Nephron (organoid): ENCODE data around the gene DHFR.

Source experiments
- H3K27ac Mint-ChIP-seq, 3 experiments: 2 replicates each; pipeline ENCODE4 v1.8.0; 2020; ENCODE audit warnings: mixed read lengths in 3 of 3, mild to moderate bottlenecking in 2 of 3, moderate library complexity in 1 of 3
- H3K27me3 Mint-ChIP-seq: 2 replicates; pipeline ENCODE4 v1.8.0; 2021; ENCODE audit warnings: low read depth, mild to moderate bottlenecking, moderate library complexity, mixed read lengths
- H3K36me3 Mint-ChIP-seq: 2 replicates; pipeline ENCODE4 v1.8.0; 2020; ENCODE audit warnings: low read depth, mixed read lengths
- H3K4me1 Mint-ChIP-seq: 2 replicates; pipeline ENCODE4 v1.8.0; 2020; ENCODE audit warnings: mixed read lengths
- H3K4me3 Mint-ChIP-seq, 3 experiments: 2 replicates each; pipeline ENCODE4 v1.8.0; 2020; ENCODE audit warnings: mild to moderate bottlenecking in 3 of 3, mixed read lengths in 3 of 3, moderate library complexity in 2 of 3
- H3K9me3 Mint-ChIP-seq: 2 replicates; pipeline ENCODE4 v1.8.0; 2020; ENCODE audit warnings: mixed read lengths
- CTCF ChIP-seq, 3 experiments: fragments of 200-600 bp; sonication (generic); IDR thresholded peaks; one replicate each; pipeline ENCODE4 v1.5.0; 2021; ENCODE audit warnings: antibody characterized with exemption in 3 of 3; ENCODE audit not compliant: unreplicated experiment in 3 of 3

DHFR gene

GRCh38 chr5:80654391-80655230 is at the start of gene DHFR, which contains the start of gene MSH3:
Gene DHFR, minus strand, starts transcription at chr5:80654983. Its CDS starts 494 bp downstream, at chr5:80654489.
Gene MSH3, plus strand, starts transcription at chr5:80654652. Its CDS starts 76 bp downstream, at chr5:80654728.
- Mint-ChIP-seq H3K4me1 (peaks cover 24% of the 10 kb centered on the region), H3K4me3 (peak within 1 kb of the TSS; percentile 91 to 96 (median 94)), H3K9me3 (no peaks in the 10 kb centered on the region), H3K27ac (peak within 1 kb of the TSS; percentile 94 to 96 (median 95)), H3K36me3 (peaks cover 36% of the 10 kb centered on the region), H3K27me3 (no peaks in the 10 kb centered on the region)
- TF ChIP-seq CTCF (IDR thresholded peaks at IDR 0.05; ENCODE audit: unreplicated experiment in 3 of 3): no peak

- Mint-ChIP-seq H3K27me3 (no peaks in the 10 kb centered on the region), H3K4me1 (no peaks in the 10 kb centered on the region), H3K4me3 (no peak overlapping the region), H3K9me3 (no peaks in the 10 kb centered on the region), H3K36me3 (peaks cover 19% of the 10 kb centered on the region), H3K27ac (no peak overlapping the region)
- TF ChIP-seq CTCF (IDR thresholded peaks at IDR 0.05; ENCODE audit: unreplicated experiment in 3 of 3): no peak
Measured at GRCh38 chr5:80704221-80704620, 49.4 kb upstream of the DHFR start.

- Mint-ChIP-seq H3K9me3 (no peaks in the 10 kb centered on the region), H3K27me3 (no peaks in the 10 kb centered on the region), H3K36me3 (peaks cover 19% of the 10 kb centered on the region), H3K4me1 (no peaks in the 10 kb centered on the region), H3K4me3 (no peak overlapping the region), H3K27ac (no peak overlapping the region)
- no peak for TF ChIP-seq CTCF (IDR thresholded peaks at IDR 0.05; ENCODE audit: unreplicated experiment in 3 of 3)
Measured at GRCh38 chr5:80703747-80704146, 49.0 kb upstream of the DHFR start.

GRCh38 chr5:80703291-80703690 is 48.5 kb upstream of the DHFR start:
- H3K9me3 Mint-ChIP-seq: no peaks in the 10 kb centered on the region
- no peak for TF ChIP-seq CTCF (IDR thresholded peaks at IDR 0.05; ENCODE audit: unreplicated experiment in 3 of 3)
- peak overlapping the region in 1 of 3 experiments; percentile 5 for H3K27ac Mint-ChIP-seq
- peaks cover 21% of the 10 kb centered on the region for H3K36me3 Mint-ChIP-seq
- no peaks in the 10 kb centered on the region for H3K4me1 Mint-ChIP-seq
- H3K4me3 Mint-ChIP-seq: no peak overlapping the region
- H3K27me3 Mint-ChIP-seq: no peaks in the 10 kb centered on the region

- H3K4me3 Mint-ChIP-seq: no peak overlapping the region
- H3K27me3 Mint-ChIP-seq: no peaks in the 10 kb centered on the region
- no peaks in the 10 kb centered on the region for H3K4me1 Mint-ChIP-seq
- H3K9me3 Mint-ChIP-seq: no peaks in the 10 kb centered on the region
- no peak for TF ChIP-seq CTCF (IDR thresholded peaks at IDR 0.05; ENCODE audit: unreplicated experiment in 3 of 3)
- H3K36me3 Mint-ChIP-seq: peaks cover 20% of the 10 kb centered on the region
- H3K27ac Mint-ChIP-seq: peak overlapping the region in 1 of 3 experiments; percentile 28
Measured at GRCh38 chr5:80701597-80701996, 46.8 kb upstream of the DHFR start.

GRCh38 chr5:80698369-80698768 is 43.6 kb upstream of the DHFR start:
- H3K4me3 Mint-ChIP-seq: no peak overlapping the region
- no peaks in the 10 kb centered on the region for H3K9me3 Mint-ChIP-seq
- peaks cover 7% of the 10 kb centered on the region for H3K36me3 Mint-ChIP-seq
- H3K4me1 Mint-ChIP-seq: no peaks in the 10 kb centered on the region
- H3K27me3 Mint-ChIP-seq: no peaks in the 10 kb centered on the region
- TF ChIP-seq CTCF (IDR thresholded peaks at IDR 0.05; ENCODE audit: unreplicated experiment in 3 of 3): no peak
- no peak overlapping the region for H3K27ac Mint-ChIP-seq
